Hepatocyte (in vitro differentiated cells): Measurements from ENCODE around the gene OPA1. TPM values are rescaled to one million over a fixed set of nuclear protein-coding genes. Genes with fewer than 3 reads are reported as not detected.

Experiments used
- DNase-seq: peaks from one replicate; pipeline ENCODE4 v3.0.0-alpha.2; 2016; ENCODE audit warnings: low spot score
- H2AFZ ChIP-seq: fragments of 200-600 bp; sonication (generic); 2 replicates; pipeline ENCODE4 v1.6.0; 2016; ENCODE audit warnings: antibody characterized with exemption, mild to moderate bottlenecking
- H3K27ac ChIP-seq: fragments of 200-600 bp; sonication (generic); 2 replicates; pipeline ENCODE4 v1.5.1; 2016; ENCODE audit warnings: mild to moderate bottlenecking
- H3K27me3 ChIP-seq: fragments of 200-600 bp; sonication (generic); 2 replicates; pipeline ENCODE4 v1.6.1; 2016
- H3K36me3 ChIP-seq: fragments of 200-600 bp; sonication (generic); replicated peaks from 2 replicates; pipeline ENCODE4 v1.5.1; 2016; ENCODE audit warnings: low read depth; ENCODE audit not compliant: insufficient read depth
- H3K4me1 ChIP-seq: fragments of 200-600 bp; sonication (generic); 2 replicates; pipeline ENCODE4 v1.5.1; 2016; ENCODE audit warnings: mild to moderate bottlenecking, moderate library complexity; ENCODE audit not compliant: insufficient read depth
- H3K4me2 ChIP-seq: fragments of 200-600 bp; sonication (generic); 2 replicates; pipeline ENCODE4 v1.6.0; 2016
- H3K4me3 ChIP-seq: fragments of 200-600 bp; sonication (generic); 2 replicates; pipeline ENCODE4 v1.5.1; 2016; ENCODE audit warnings: mild to moderate bottlenecking
- H3K79me2 ChIP-seq: fragments of 200-600 bp; sonication (generic); 2 replicates; pipeline ENCODE4 v1.6.0; 2017; ENCODE audit warnings: mild to moderate bottlenecking
- H3K9me2 ChIP-seq: fragments of 200-600 bp; sonication (generic); replicated peaks from 2 replicates; pipeline ENCODE4 v1.6.0; 2017; ENCODE audit warnings: mild to moderate bottlenecking; ENCODE audit not compliant: insufficient read depth
- H3K9me3 ChIP-seq: fragments of 200-600 bp; sonication (generic); 2 replicates; pipeline ENCODE4 v1.5.1; 2016; ENCODE audit warnings: low read depth, mild to moderate bottlenecking
- H4K20me1 ChIP-seq: fragments of 200-600 bp; sonication (generic); 2 replicates; pipeline ENCODE4 v1.6.0; 2016; ENCODE audit warnings: mild to moderate bottlenecking; ENCODE audit not compliant: insufficient read depth, poor library complexity, severe bottlenecking
- CTCF ChIP-seq: fragments of 200-600 bp; sonication (generic); IDR thresholded peaks from 2 replicates; pipeline ENCODE4 v1.5.1; 2016; ENCODE audit warnings: antibody characterized with exemption, mild to moderate bottlenecking; ENCODE audit not compliant: poor library complexity
- EZH2 ChIP-seq: fragments of 200-600 bp; sonication (generic); IDR thresholded peaks from 2 replicates; pipeline ENCODE4 v1.6.1; 2016; ENCODE audit warnings: antibody characterized with exemption, mild to moderate bottlenecking, borderline replicate concordance
- EZH2phosphoT487 ChIP-seq: fragments of 200-600 bp; sonication (generic); IDR thresholded peaks from one replicate; pipeline ENCODE4 v1.6.1; 2018; ENCODE audit warnings: antibody characterized with exemption, mild to moderate bottlenecking, low read depth, moderate library complexity; ENCODE audit not compliant: unreplicated experiment, severe bottlenecking
- WGBS: methylation state at CpG from one replicate; pipeline ENCODE4 v1.1.6; 2016; ENCODE audit warnings: low lambda C conversion rate; ENCODE audit errors: missing lambda C conversion rate; 5-methylcytosine and 5-hydroxymethylcytosine counted together
- polyA plus RNA-seq: library from polyadenylated mRNA; unstranded; fragments of >200 nt; fragmentation: Nextera tagmentation; extraction: Ambion mirVana; gene quantifications from 2 replicates; pipeline ENCODE4 v1.2.1, GENCODE V29; 2016
- total RNA-seq: library from RNA; depleted of rRNA; stranded (reverse); fragments of >200 nt; gene quantifications from 2 replicates; pipeline ENCODE4 v1.2.3, GENCODE V29; 2014

The OPA1 gene
- total and polyA plus RNA-seq, 2 experiments from 2014 or later = 17.7 to 49.0 TPM

DNA sequence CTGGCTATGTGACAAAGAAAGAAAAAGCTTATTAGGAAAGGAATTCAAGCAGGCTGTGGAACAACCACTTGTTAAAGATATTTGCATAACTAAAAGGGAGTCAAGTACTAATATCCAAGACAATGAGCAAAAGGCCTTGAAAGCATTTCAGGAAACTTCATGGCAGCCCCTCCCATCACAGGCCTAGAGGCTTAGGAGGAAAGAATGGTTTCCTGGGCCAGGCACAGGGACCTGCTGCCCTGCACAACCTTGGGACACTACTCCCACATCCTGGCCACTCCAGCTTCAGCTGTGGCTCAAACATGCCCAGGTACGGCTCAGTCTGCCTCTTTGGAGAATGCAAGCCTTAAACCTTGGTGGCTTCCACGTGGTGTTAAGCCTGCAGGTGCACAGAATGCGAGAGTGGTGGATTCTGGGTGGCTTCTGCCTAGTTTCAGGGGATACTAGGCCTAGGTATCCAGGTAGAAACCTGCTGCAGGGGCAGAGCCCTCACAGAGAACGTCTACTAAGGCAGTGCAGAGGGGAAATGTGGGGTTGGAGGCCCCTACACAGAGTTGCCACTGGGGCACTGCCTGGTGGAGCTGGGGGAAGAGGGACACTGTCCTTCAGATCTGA, 121.6 kb downstream of the OPA1 start:
- no peaks in the 10 kb centered on the region for H3K27me3 ChIP-seq
- H4K20me1 ChIP-seq = no peaks in the 10 kb centered on the region
- WGBS = 70% methylated on average over 4 of the region's 4 CpGs
- H2AFZ ChIP-seq = no peak overlapping the region
- H3K4me2 ChIP-seq = no peak overlapping the region
- H3K9me2 ChIP-seq = no peaks in the 10 kb centered on the region
- no peak overlapping the region for H3K27ac ChIP-seq
- TF ChIP-seq EZH2phosphoT487 (no peak), CTCF (no peak), EZH2 (no peak)
- H3K36me3 ChIP-seq = no peaks in the 10 kb centered on the region
- H3K9me3 ChIP-seq = peaks cover 3% of the 10 kb centered on the region
- DNase-seq = no peak
- no peaks in the 10 kb centered on the region for H3K79me2 ChIP-seq
- peaks cover 3% of the 10 kb centered on the region for H3K4me1 ChIP-seq
- H3K4me3 ChIP-seq = no peak overlapping the region

GRCh38 chr3:193716150-193716549, 123.1 kb downstream of the OPA1 start:
- Histone ChIP-seq H3K9me3 (peaks cover 3% of the 10 kb centered on the region), H3K4me2 (no peak overlapping the region), H3K36me3 (no peaks in the 10 kb centered on the region), H3K27me3 (no peaks in the 10 kb centered on the region), H3K4me3 (no peak overlapping the region), H3K9me2 (no peaks in the 10 kb centered on the region), H4K20me1 (no peaks in the 10 kb centered on the region), H3K27ac (no peak overlapping the region), H3K79me2 (no peaks in the 10 kb centered on the region), H2AFZ (no peak overlapping the region), H3K4me1 (peaks cover 3% of the 10 kb centered on the region)
- TF ChIP-seq EZH2phosphoT487 = no peak
- no peak for DNase-seq
- WGBS = 83% methylated on average over 4 of the region's 4 CpGs

GRCh38 chr3:193719735-193720134, 126.7 kb downstream of the OPA1 start:
- Histone ChIP-seq H3K4me2 (no peak overlapping the region), H3K79me2 (no peaks in the 10 kb centered on the region), H3K4me1 (no peaks in the 10 kb centered on the region), H3K9me2 (no peaks in the 10 kb centered on the region), H3K9me3 (no peaks in the 10 kb centered on the region), H3K27me3 (no peaks in the 10 kb centered on the region), H2AFZ (no peak overlapping the region), H3K27ac (no peak overlapping the region), H3K36me3 (no peaks in the 10 kb centered on the region), H3K4me3 (no peak overlapping the region), H4K20me1 (no peaks in the 10 kb centered on the region)
- no peak for DNase-seq
- TF ChIP-seq EZH2phosphoT487 (no peak), CTCF (no peak), EZH2 (no peak)
- WGBS = 72% methylated on average over 7 of the region's 7 CpGs

GRCh38 chr3:193720169-193720568, 127.2 kb downstream of the OPA1 start:
- H3K4me3 ChIP-seq = no peak overlapping the region

More at GRCh38 chr3:193720169-193720568, 127.2 kb downstream of the OPA1 start:
- H3K9me2 ChIP-seq = no peaks in the 10 kb centered on the region
- no peak for TF ChIP-seq EZH2phosphoT487
- TF ChIP-seq CTCF = no peak
- no peak for TF ChIP-seq EZH2
- H2AFZ ChIP-seq = no peak overlapping the region
- H3K27me3 ChIP-seq = no peaks in the 10 kb centered on the region
- no peaks in the 10 kb centered on the region for H3K36me3 ChIP-seq
- no peak for DNase-seq
- no peaks in the 10 kb centered on the region for H3K4me1 ChIP-seq
- no peak overlapping the region for H3K27ac ChIP-seq
- H4K20me1 ChIP-seq = no peaks in the 10 kb centered on the region
- WGBS = 93% methylated on average over 3 of the region's 3 CpGs
- H3K79me2 ChIP-seq = no peaks in the 10 kb centered on the region
- no peak overlapping the region for H3K4me2 ChIP-seq
- no peaks in the 10 kb centered on the region for H3K9me3 ChIP-seq
